Medulla oblongata (tissue), 1 donor: Measurements from ENCODE around the gene COLEC11.
"Not testable (repeated sequence)": the region's sequence is repeated elsewhere in the genome, so short reads cannot be mapped to it uniquely, and the experiment has no call there.

ENCODE experiments used
- DNase-seq: peaks from one replicate; pipeline ENCODE4 v3.0.0-alpha.2; 2015; ENCODE audit errors: extremely low spot score

COLEC11 gene

DNA sequence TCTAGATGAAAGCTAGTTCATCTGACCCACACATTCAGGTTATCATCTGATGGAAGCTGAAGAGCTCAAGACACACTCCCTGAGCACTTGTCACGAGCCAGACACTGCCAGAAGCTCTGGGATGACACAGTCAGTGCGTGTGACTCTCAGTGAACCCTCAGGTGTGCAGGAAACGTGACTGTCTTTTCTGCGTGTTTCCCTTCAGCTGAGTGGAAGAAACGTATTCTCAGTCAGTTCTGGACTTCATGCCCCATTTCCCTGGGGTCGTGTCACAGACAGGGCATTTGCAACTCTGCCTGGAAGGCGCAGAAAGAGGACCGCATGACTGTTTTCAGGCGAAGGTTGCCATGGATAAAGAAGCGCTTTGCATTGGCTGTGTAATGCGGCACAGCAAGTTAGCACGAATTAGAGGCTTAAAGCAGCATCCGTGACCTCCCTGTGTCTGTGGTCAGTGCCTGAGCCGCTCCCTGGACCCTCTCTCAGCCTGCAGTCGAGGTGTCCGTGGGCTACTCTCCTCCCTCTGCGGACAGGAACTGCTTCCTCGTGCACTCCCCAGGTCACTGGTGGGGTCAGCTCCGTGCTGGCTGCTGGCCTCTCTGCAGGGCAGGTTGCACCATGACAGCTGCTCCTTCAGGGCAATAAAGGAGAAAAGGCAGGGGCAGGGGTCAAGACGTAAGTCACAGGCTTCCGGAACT is 59.8 kb downstream of the COLEC11 start:
- no peak for DNase-seq

DNA sequence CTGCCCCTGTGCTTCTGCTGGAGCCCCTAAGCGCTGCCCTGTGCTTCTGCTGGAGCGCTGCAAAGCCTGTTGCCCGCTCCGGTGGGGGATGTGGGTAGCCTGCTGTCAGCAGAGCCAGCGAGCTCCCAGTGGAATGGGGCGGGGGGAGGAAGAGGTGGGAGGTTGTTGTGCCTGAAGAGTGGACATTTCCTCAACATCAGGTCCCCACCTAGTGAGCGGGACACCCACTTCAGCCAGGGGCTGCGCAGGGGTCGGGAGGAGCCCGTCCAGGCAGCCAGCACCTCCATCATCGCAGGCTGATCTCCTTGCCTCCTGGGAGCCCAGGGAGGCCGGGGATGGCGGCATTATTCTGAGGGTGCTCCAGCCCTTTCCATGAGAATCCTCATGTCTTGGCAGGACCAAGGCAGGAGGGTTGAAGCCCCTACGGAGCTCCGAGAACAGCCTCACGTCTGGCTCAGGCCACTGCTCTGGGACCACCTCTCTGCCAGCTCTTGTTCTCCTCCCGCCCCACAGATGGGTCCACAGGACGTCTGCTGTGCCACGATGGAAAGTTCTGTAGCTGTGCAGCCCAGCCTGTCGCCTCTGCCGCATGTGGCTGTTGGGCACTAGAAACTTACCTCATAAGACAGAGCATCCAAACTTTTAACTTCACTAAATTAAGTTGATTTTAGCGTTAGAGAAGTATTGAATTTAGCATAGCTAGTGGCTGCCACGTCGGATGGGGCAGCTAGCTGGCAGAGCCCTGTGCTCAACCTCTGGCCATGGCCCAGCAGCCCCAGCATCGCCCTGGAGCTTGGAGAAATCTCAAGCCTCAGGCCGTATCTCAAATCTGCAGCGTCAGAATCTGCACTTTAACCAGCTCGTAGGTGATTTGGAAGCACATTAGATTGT is 61.2 kb downstream of the COLEC11 start:
- no peak for DNase-seq

DNA sequence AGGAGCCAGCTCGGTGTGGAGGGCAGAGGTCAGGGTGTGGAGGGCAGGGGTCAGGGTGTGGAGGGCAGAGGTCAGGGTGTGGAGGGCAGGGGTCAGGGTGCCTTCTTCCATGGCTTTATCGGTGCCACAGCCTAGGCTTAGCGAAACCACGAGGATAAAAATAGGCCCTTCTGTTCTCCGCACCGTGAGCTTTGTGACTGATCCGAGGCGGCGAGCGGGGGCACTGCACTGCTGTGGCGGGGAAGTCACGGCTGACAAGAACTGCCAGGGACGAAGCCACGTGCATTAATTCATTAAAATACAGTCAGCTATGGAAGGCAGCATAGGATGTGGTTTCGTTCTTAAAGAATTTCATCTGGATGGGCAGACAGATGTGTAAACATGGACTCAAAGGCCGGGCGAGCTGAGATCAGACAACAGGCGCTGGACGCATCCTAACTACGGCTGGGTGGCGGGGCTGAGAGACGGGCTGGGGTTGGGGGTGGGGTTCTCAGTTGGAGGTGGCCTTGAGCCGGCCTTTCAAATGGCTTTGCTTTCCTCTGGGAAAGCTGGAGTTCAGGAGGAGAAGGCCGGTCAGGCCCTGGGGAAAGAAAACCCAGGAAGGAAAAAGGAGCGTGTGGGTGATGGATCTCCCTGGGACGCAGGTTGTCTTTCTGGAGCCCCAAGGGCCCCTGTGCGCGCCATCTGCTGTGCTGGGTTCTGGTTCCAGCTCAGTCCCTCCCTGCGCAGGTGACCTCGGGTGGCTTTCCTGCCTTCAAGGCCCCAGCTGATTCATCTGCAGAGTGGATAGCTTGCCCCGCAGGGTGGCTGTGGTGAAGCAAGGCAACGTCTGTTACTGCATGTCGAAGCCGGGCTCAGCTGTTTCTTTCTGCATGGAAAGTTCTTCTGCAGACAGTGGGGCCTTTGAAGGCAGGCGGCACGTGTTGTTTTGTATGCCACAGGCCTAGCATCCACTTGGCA is 62.1 kb downstream of the COLEC11 start:
- peak; percentile 30 for DNase-seq

DNA sequence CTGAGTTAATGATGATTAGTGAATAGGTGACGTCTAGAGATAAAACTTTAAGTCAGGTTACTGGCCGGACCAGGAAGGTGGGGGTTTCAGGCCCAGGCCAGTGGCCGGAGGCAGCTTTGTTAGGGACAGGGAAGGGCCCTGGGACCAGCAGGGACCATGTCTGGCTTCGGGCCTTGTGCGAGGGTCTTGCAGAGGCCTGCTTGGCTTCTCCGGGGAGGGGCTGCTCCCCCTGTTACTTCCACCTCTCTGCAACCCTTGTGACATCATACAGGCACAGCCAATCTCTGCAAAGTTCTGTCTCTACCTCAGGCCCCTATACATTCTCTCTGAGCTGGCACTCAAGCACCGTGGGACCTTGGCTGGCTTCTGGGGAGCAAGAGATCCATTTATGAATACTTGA is 63.0 kb downstream of the COLEC11 start, which contains the start of gene ALLC:
Gene ALLC (plus strand): TSS at position 320 of the 400 bp plus-strand sequence. CDS start 12,958 bp downstream, outside the sequence.
- DNase-seq: no peak

DNA sequence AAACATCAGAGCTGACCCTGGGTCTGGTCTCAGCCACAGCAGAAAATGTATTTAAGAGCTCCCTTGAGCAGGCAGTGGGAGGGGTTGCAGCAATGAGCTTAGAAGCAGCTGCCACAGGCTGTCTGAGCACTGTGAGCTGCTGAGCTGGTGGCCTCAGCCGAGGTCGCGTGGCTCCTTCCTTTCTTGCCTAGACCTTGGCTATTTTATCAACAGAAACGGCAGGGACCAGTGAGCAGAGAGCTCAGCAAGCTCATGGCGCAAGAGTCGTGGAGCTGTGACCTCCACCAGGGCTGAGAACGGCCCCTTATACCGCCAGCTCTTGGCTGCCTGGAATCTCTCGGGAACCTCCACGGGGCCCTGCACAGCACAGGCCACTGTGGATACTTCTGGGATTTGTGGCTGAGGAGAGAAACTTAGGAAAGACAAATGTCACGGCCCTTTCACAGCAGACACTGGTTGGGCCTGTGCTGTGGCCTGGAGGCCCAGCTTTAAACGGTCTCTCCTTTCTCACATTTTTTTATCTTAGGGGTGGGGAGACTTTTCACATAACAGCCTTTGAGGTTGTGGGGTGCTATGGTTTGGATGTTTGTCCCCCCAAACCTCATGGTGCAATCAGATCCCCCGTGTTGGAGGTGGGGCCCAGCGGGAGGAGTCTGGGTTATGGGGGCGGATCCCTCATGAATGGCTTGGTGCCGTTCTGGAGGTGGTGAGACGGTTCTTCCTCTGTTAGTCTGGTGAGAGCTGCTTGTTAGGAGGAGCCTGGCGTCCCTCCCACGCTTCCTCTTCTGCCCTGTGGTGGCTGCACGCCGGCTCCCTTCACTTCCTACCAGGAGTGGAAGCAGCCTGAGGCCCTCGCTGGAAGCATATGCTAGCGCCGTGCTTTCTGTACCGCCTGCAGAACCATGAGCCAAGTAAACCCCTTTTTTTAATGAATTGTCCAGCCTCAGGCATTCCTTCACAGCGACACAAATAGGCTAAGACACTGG is 64.8 kb downstream of the COLEC11 start:
- DNase-seq: no peak

DNA sequence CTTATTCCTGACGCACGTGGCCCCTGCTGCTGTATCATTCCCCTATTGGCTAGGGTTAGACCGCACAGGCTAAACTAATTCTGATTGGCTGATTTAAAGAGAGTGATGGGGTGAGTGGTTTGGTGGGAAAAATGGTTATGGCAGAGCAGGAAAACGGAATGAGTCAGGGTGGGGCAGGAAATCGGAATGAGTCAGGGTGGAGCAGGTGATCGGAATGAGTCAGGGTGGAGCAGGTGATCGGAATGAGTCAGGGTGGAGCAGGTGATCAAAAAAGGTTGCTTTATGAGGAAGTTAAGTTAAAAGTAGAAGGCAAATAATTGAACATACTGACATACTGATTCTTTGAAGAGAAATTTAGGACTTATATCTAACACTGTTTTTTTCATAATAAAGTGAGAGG is 65.7 kb downstream of the COLEC11 start:
- not testable (repeated sequence) for DNase-seq

DNA sequence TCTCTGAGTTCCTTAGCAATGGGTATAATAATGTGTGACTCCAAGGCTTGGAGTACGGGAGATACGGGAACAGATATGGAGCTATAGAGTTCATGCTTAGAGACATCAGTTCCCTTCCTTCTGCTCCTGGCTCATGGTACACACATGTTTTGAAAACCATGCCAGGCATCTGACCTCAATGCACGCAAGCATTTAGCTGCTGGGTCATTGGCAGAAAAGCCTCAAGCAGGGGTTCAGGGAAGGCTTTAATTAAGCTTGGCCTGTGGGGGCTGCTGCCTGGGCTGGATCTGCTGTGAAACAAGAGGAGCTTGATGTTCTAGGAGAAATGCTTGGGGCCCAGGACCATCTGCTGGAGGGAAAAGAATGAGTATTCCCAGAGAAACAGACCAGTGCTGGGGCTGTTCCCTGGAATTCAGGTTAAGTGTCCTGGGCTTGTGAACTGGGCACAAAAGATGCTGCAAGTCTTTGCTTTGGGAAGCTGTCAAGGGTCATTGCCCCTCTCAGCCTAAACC is 66.3 kb downstream of the COLEC11 start:
- no peak for DNase-seq

DNA sequence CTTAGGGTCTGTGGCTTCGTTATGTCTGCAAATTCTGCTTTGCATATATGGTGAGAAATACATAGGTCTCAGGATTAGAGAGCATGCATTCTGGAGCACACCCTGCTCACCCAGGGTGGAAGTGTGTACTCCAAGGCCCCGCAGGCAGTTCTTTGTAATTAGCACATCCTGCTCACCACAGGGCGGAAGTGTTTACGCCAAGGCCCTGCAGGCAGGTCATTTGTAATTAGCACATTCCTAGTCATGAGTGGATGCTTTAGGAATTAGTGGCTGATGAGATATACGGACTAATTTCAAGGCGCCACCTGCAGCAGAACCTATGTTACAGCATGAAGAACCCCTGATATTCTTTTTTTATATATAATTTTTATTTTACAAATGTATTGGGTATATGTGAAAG is 67.3 kb downstream of the COLEC11 start:
- no peak for DNase-seq

DNA sequence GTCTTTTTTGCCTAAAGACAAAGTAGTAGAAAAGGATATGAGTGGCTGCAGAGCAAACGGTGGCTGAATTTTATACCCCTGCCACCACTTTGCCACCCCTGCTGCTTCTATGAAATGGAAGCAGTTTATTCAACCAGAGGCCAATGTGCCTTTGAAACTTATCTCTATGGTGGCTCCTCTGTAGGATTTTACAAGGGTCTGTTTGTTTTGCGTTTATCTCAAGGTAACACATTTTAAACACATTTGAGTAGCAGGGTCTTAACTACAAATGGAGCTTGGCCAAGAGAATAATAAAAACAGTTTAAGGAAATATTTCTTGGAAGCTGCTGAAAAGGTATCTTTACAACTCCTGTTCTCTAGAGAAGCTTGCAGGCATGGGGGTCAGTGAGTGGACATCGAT is 69.2 kb downstream of the COLEC11 start:
- no peak for DNase-seq

DNA sequence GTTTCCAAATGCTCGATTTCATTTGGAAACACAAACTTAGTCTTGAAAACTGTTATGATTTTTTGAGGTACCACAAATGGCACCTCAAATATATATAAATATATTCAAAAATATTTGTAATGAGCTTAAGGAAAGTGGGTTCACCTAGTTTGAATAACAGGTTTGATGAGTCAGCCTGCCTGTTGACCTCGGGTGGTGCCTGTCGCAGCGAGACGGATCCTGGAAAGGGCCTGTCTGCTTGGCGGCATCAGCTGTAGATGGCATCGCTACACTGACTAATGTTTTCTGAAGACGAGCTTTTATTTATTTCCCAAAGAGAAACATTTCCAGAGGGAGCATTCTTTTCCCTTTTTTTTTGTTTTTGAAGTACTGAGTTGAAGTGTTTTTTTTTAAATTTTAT is 70.0 kb downstream of the COLEC11 start:
- no peak for DNase-seq

DNA sequence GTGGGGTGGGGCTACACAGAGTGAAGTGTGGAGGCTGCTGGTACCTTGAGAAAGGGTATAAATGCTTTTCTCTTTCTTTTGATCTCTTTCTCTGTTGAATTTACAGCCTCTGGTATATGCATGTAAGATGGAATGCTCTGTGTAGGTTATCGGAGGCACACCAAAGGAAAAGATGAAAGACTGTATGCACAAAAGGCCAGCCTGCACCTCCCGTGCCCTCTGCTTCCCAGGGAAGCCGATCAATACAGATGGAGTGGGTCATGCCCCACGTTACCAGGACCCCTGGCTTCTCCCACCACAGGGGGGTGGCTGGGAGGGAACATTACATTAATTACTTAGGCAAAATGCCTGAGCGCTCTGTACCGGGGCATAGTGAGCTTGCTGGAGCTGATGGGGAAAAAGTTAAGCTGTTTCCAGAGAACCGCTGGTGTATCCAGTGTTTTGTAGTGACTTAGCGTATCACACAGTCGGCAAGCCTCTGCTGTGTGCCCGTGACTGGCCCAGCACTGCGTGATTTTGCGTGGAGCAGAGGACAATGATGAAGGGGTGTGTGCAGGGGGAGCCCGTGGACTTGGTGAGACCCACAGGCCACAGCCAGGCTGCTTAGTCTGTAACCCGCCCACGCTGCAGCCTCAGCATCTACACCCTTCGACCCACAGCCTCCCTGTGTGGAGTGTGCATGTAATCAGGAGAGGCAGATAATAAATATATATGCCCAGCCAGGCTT is 71.1 kb downstream of the COLEC11 start:
- DNase-seq: no peak

DNA sequence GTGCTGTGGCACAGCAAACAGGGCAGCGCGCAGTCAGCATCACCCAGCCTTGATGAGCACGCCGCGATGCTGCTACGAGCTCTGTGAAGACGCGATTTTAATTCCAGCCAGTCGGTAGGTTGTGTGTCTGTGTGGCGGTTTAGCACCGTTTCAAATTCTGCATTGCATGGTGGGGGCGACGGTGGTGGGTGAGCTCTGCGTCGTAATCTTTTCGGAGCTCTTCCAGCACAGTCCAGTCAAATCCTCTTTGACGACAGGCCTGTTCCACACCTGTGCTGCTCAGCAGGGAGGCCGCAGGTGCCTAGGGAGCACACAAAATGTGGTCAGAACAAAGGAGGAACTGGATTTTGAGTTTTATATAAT is 71.7 kb downstream of the COLEC11 start:
- no peak for DNase-seq

DNA sequence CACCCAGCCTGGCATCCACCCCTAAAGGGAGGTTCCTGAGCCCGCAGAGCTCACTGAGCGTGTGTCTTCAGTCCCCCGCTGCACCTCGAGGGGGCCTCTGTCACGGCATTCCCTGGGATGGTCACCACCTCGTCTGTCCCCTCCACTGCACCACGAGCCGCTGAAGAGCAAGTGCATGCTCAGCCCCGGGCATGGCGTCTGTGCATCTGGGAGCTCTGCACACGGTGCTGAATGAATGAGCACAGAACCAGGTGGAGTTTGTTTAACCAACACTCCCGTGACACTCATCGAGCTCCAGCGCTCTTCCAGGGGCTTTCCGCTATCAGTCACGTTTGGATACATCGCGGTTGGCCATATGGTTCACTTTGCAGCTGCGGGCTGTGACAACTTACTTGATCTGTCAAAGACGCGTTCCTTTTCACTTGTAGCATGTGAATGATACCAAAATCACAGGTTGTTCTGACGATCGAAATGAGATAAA is 72.3 kb downstream of the COLEC11 start:
- DNase-seq: no peak

DNA sequence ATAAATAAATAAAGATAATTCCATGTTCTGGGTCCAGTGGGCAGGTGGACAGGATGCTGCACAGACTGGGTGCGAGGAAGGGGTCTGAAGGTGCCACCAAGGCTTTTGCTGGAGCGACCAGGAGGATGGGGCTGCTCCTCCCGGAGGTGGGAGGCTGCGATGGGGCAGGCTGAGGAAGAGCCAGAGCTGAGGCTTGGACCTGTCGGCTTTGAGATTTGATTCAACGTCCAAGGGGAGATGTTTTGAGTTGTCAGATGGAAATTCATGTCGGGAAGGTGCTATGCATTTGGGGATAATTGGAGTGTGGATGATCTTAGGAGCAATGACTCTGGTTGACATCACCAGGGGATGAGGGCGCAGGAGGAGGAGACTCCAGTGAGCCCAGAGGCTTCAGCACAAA is 74.7 kb downstream of the COLEC11 start:
- no peak for DNase-seq

DNA sequence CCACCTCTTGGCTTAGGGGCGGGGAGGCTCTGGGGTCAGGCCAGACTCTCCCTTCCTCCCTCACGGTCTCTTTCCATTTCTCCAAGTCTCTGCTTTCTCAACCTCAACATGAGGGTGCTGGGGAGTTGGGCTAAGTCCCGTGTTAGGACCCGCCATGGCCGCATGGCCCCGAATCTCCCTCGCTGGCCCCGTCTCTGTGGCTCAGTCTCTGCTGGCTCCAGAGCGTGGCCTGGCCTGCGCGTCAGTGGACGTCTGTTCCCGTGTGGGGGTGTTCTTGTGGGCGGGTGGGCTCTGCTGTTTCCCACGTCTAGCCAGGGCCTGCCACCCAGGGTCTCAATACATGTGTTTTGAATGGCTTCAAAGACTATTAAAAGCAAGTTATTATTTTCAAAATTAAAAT is 75.5 kb downstream of the COLEC11 start:
- DNase-seq: no peak

DNA sequence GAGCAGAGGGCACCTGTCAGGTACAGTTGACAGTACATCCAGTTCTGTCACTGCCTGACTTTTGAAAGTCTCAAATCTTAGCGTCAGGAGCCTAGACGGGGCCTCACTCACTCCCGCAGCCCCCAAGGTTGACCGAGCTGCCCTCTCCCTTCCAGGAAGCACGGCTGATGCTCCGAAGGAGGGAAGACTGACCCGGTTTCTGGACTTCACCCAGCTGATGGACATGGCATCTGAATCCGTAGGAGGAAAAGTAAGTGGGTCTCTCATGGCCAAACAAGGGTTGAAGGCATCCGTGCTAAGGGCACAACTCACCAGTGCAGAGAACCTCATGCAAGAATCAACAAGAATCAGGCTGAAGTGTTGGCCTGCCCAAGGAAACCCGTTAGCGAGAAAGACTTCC is 76.0 kb downstream of the COLEC11 start:
- DNase-seq: no peak

DNA sequence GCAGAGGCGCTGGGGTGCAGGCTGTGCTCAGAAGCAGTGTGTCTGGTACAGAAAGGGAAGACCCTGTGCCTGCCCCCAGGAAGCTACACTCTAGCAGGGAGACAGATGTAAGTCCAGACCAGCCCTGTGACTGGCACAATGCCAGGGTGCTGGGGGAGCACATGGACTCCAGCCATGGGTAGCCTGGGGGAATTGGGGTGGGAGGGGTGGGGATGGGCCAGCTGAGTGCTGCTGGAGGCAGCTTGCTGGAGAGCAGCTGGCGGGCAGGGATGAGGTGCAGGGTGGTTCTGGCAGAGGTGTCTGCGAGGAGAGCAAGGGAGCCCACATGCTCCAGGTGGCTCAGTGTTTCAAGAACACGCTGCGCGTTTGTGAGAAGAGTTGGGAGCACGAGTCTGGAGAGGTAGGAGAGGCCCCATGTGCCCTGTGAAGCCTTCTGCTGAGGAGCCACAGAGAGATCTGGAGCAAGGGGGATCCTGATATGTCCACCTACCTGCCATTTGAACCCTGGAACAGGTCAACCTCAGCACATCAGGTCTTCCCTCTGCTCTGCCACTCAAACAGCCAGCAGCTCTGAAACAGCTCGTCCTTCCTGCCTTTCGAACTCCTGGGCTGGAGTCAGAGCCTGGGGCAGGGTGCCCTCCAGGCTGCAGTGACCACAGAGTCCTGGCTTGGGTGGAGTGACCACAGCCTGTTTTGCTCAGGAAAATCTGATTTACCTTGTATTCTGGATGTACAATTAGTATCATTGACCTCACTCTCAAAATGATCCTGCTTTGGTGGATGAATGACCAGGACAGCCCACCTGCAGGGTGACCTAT is 78.2 kb downstream of the COLEC11 start:
- no peak for DNase-seq

DNA sequence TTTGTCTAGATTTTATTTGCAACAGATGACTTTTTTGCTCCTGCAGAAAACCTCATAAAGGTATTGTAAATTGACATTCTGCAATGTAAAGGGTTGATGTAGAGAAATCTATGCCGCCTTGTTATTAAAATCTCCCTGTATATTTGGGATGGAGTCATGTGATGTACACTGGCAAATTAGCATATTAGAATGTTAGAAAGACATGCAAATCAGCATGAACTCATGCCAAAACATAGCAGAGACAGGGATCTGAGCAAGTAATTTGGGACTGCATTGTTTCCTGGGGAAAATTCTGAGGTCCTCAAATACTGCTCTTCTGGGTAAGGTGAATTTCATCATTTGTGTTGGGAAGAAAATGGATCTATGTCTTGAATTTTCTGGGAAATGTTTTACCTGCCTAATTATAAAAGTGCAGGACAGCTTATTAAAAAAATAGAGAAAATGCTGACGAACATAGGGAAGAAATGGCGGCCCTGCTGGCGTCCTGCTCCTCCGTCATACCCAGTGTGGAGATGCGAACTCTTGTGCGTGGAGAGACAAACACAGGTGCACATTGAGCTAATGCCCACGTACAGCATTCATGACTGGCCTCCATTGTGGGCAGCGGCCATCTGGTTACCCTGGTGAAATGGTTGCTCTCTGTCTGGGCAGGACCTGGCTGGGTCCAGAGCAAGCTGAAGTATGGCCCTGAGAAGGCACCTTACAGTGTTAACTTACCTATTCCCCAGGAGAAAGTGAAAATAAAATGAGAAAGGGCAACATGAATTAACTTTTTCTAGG is 79.3 kb downstream of the COLEC11 start:
- DNase-seq: no peak
